ENCODE measurements around the gene HSF4.

Gene HSF4

DNA sequence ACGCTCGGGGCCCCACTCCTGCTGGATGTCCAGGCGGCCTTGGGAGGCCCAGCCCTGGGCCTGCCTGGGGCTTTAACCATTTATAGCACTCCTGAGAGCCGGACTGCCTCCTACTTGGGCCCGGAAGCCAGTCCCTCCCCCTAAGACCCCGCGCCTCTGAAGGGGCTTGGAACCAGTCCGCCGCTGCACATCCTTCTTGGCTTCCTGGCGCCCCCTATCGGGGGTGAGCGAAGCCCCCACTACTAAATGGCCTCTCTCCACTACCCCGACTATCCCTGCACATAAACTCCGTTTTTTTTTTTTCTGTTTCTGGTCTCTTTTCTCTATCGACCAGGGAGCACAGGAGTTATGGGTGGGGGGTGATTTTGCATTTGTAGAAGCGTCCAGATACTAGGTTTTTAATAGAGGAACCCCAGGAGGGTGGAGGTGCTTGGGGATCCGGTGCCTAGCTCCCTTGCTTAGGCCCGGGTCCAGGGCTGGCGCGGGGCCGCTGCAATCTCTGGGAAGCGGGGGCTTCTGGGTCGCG lies 5.2 kb downstream of the HSF4 start:
- DNase-seq (ENCODE audit: insufficient read length, low spot score) (no peak), FAIRE-seq (no peak)
- TF ChIP-seq, protein P1, sequence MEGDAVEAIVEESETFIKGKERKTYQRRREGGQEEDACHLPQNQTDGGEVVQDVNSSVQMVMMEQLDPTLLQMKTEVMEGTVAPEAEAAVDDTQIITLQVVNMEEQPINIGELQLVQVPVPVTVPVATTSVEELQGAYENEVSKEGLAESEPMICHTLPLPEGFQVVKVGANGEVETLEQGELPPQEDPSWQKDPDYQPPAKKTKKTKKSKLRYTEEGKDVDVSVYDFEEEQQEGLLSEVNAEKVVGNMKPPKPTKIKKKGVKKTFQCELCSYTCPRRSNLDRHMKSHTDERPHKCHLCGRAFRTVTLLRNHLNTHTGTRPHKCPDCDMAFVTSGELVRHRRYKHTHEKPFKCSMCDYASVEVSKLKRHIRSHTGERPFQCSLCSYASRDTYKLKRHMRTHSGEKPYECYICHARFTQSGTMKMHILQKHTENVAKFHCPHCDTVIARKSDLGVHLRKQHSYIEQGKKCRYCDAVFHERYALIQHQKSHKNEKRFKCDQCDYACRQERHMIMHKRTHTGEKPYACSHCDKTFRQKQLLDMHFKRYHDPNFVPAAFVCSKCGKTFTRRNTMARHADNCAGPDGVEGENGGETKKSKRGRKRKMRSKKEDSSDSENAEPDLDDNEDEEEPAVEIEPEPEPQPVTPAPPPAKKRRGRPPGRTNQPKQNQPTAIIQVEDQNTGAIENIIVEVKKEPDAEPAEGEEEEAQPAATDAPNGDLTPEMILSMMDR (IDR thresholded peaks at IDR 0.05; ENCODE audit: insufficient read depth, missing control alignments), result peak; percentile 62

DNA sequence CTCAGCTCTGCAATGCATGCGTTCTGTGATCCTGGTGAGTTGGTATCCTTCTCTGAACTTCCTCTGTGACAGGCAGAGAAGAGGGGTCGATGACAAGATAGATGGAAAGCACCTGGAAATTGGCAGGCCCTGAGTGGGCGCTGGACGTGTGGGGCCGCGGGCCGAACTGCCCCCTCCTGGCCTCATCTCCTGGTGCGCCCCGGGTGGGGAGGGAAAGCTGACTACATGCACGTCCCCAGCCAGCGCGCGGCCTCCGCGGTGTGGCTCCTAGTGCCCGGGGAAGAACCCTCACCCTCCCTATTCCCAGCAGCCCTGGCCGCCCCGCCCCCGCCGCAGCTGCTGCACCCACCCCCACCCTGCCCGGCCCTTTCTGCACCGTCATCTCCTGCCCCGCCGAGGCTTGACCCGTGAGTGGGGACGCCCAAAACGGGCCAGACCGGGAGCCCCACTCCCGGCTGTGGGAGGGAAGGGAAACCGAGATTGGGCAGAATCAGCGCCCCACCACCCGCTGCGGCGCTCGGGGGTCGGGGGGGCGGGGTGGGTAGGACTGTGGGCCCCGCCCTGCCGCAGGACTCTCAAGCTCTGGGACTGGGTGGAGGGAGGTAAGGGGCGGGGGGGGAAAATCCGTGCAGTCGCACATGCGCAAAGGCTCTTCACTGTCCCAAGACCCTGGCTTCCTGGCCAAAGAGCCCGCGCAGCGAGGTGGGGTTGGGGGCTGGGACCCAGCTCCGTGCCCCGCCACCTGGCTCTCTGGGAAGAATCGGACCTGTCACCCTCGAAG lies 5.8 kb downstream of the HSF4 start, which contains the start of gene NOL3:
Gene NOL3 (plus strand): TSS at position 371 of the 781 bp plus-strand sequence.
- TF ChIP-seq, protein P1 (IDR thresholded peaks at IDR 0.05; ENCODE audit: insufficient read depth, missing control alignments), result no peak
- no peak for FAIRE-seq
- peak; percentile 82 for DNase-seq (ENCODE audit: insufficient read length, low spot score)

DNA sequence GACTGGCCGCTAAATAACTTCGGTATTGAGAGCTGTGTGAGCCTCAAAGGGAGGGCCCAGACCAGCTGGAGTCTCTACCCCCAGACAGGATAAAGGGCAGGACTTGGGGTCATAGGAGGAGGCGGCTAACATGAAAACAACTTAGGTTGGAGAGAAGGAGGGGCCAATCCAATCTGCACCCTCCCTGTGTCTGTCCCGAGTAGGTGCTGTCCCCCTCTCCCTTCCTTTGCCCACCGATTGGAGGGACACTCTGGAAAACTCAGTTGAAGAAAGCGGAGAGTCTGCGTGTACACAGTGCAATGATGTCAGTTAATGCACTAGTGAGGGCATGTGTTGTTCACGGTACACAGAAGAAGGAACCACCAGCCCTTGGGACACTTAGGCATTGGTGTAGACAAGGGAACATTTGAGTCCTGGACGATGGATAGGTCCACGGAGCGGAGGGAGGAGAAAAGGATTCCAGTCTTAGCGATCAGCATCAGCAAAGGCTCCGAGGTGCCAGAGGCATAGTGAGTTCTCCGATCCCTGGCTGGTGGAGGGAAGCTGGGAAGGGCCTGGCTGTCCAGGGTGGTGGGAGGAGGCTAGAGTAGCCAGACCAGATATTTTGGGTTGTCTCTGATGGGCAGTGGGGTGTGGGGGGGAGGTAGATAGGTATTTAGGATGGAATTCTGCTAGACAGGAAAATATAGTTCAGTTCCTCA lies 6.6 kb downstream of the HSF4 start:
- FAIRE-seq, result no peak
- DNase-seq (ENCODE audit: insufficient read length, low spot score), result no peak
- TF ChIP-seq, protein P1 (IDR thresholded peaks at IDR 0.05; ENCODE audit: insufficient read depth, missing control alignments), result no peak

DNA sequence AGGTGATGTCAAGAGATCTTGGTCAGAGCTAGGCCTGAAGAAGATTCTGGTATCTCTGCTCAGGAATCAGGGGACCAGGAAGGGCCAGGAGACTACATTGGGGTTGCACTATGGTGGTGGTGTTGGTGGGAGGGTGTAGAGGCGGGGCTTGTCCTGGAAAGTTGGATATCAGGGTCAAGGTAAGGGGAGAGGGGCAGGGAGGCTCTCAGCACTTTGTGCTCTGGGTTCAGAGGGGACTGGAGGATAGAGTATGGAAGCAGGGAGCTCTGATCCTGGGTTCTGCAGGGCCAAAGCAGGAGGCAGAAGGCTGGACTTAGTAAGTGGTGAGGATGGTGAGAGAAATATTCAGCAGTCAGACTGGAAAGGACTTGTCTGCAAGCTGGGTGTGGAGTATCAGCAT lies 8.8 kb downstream of the HSF4 start:
- FAIRE-seq (no peak), DNase-seq (ENCODE audit: insufficient read length, low spot score) (no peak)
- TF ChIP-seq, protein P1 (IDR thresholded peaks at IDR 0.05; ENCODE audit: insufficient read depth, missing control alignments), result no peak

DNA sequence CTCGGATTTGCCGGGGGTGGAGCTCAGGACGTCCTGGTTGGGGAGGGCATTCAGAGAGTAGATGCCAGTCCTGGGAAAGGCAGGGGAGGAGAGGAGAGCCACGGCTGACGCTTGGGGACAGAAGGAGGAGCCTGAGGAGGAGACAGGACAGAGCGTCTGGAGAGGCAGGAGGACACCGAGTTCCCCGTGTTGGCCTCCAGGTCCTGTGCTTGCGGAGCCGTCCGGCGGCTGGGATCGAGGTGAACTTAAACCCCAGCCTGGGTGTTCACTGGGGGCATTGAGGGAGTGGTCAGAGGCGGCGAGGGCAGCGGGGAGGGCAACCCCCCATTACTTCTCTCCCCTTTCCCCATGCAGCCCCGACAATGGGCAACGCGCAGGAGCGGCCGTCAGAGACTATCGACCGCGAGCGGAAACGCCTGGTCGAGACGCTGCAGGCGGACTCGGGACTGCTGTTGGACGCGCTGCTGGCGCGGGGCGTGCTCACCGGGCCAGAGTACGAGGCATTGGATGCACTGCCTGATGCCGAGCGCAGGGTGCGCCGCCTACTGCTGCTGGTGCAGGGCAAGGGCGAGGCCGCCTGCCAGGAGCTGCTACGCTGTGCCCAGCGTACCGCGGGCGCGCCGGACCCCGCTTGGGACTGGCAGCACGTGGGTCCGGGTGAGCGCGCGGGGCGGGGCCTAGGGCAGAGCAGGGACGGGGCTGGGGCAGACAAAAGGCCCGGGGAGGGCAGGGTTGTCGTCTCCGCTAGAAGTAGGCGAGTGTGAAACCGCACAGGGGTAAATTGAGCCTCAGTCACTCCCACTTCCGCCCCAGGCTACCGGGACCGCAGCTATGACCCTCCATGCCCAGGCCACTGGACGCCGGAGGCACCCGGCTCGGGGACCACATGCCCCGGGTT lies 9.5 kb downstream of the HSF4 start:
- DNase-seq (ENCODE audit: insufficient read length, low spot score) (no peak), FAIRE-seq (no peak)
- TF ChIP-seq, protein P1 (IDR thresholded peaks at IDR 0.05; ENCODE audit: insufficient read depth, missing control alignments), result peak; percentile 23

DNA sequence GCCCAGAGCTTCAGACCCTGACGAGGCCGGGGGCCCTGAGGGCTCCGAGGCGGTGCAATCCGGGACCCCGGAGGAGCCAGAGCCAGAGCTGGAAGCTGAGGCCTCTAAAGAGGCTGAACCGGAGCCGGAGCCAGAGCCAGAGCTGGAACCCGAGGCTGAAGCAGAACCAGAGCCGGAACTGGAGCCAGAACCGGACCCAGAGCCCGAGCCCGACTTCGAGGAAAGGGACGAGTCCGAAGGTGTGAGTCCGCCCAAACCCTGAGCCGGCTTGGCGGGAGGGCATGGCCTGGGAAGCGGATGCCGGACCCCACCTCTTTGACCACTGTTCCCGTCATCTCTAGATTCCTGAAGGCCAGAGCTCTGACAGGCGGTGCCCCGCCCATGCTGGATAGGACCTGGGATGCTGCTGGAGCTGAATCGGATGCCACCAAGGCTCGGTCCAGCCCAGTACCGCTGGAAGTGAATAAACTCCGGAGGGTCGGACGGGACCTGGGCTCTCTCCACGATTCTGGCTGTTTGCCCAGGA lies 10.2 kb downstream of the HSF4 start:
- no peak for DNase-seq (ENCODE audit: insufficient read length, low spot score)
- TF ChIP-seq, protein P1 (IDR thresholded peaks at IDR 0.05; ENCODE audit: insufficient read depth, missing control alignments), result no peak
- no peak for FAIRE-seq

All from D721Med (cell line).